GM13976 (cell line): Measurements from ENCODE around the gene INTU.

Experiments used
- DNase-seq: peaks from one replicate; pipeline ENCODE4 v3.0.0; 2012; ENCODE audit warnings: low spot score
- in situ Hi-C: fragments of 300-500 bp; cut with MboI; formaldehyde crosslinking; loops from one replicate; pipeline ENCODE4 v1.12.0; 2022; ENCODE audit warnings: low sequenced_read_pairs, mixed read lengths, inconsistent platforms; ENCODE audit not compliant: unreplicated experiment
- TF ChIP-seq, protein P1 (sequence below): IDR thresholded peaks from 2 replicates; pipeline ENCODE4 v1.5.1; 2012; ENCODE audit warnings: borderline replicate concordance, mild to moderate bottlenecking; ENCODE audit not compliant: insufficient read depth; ENCODE audit errors: extremely low read depth, missing control alignments, control extremely low read depth

The INTU gene

DNA sequence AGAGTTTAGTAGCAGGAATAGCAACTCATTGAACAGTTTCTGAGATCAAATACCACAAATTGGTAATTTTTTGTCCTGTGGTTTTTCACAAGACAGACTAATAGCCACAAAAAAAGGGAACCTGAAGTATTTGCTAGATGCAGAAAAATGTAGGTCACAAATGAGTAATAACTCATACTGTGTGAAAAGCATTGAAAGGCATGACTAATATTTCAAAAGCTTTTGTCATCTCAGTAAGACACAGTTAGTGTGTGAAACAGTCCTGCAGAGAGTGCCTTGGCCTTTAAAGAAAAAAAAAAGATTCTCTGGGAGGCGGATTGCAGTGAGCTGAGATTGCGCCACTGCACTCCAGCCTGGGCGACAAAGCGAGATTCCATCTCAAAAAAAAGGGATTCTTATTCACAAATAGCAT lies 66.0 kb downstream of the INTU start:
- peak; percentile 41 for DNase-seq
- in situ Hi-C loops, result no loop called here
- TF ChIP-seq, protein P1, sequence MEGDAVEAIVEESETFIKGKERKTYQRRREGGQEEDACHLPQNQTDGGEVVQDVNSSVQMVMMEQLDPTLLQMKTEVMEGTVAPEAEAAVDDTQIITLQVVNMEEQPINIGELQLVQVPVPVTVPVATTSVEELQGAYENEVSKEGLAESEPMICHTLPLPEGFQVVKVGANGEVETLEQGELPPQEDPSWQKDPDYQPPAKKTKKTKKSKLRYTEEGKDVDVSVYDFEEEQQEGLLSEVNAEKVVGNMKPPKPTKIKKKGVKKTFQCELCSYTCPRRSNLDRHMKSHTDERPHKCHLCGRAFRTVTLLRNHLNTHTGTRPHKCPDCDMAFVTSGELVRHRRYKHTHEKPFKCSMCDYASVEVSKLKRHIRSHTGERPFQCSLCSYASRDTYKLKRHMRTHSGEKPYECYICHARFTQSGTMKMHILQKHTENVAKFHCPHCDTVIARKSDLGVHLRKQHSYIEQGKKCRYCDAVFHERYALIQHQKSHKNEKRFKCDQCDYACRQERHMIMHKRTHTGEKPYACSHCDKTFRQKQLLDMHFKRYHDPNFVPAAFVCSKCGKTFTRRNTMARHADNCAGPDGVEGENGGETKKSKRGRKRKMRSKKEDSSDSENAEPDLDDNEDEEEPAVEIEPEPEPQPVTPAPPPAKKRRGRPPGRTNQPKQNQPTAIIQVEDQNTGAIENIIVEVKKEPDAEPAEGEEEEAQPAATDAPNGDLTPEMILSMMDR, result no peak

DNA sequence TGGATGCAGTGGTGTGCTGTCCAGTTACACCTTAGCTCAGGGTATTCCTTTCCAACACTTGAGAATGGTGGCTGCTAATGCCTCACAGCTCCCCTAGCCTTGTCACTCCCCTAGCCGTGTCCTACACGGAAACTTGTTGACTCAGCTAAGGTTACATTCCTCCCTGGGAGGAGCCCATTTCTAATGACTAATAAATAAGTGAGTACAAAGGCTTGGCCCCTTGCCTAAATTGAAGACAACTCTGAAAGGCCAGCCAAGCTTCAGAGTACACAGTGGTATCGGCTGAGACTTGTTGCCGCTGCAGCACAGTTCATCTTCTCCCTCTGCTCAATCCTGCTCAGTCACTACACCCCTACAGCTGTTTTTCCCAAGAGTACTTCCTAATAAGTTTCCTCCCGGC lies 76.2 kb downstream of the INTU start:
- TF ChIP-seq, protein P1, result no peak
- DNase-seq, result no peak
- in situ Hi-C loops, result no loop called here

DNA sequence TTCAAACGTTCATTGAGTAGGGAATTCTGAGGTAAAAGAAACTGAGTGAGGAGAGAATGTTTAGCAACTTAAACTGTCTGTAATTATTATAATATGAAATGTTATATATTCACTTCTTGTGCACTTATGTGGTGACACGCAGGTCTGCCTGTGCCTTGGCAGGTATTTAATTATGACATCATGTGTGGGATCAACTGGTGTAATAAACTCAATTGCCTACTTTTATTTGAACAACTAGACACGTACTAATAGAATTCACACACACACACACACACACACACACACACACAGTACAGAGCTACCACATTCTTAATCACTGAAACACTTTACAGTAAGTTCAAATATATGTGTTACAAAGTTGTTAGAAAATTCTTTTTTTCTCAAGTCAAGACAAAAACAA lies 76.7 kb downstream of the INTU start:
- TF ChIP-seq, protein P1, result no peak
- DNase-seq, result no peak
- in situ Hi-C loops, result no loop called here

- TF ChIP-seq, protein P1, result no peak
- no peak for DNase-seq
- in situ Hi-C loops, result loop anchor here (10.0 kb wide), 1 partner anchor 116 kb away; no protein-coding TSS in a partner anchor
These were observed 97.6 kb downstream of the INTU start, which contains the start of gene SLC25A31 for GRCh38 chr4:127730142-127730913. SLC25A31 (plus strand) TSS chr4:127730400; CDS start chr4:127730546, 146 bp downstream.

- in situ Hi-C loops, result loop anchor here (10.0 kb wide), 1 partner anchor 117 kb away; no protein-coding TSS in a partner anchor
- TF ChIP-seq, protein P1, result no peak
- DNase-seq, result no peak
These were observed 98.6 kb downstream of the INTU start for GRCh38 chr4:127731406-127731805.

GRCh38 chr4:127732623-127733328 lies 100.0 kb downstream of the INTU start:
- TF ChIP-seq, protein P1, result peak; percentile 37
- in situ Hi-C loops, result loop anchor here (10.0 kb wide), 1 partner anchor 118 kb away; no protein-coding TSS in a partner anchor
- DNase-seq, result peak; percentile 65
